ENCODE measurements around the gene ASRGL1.
A peak's percentile ranks its signal among the peaks of the same experiment; 100 is the strongest.

The ASRGL1 gene

DNA sequence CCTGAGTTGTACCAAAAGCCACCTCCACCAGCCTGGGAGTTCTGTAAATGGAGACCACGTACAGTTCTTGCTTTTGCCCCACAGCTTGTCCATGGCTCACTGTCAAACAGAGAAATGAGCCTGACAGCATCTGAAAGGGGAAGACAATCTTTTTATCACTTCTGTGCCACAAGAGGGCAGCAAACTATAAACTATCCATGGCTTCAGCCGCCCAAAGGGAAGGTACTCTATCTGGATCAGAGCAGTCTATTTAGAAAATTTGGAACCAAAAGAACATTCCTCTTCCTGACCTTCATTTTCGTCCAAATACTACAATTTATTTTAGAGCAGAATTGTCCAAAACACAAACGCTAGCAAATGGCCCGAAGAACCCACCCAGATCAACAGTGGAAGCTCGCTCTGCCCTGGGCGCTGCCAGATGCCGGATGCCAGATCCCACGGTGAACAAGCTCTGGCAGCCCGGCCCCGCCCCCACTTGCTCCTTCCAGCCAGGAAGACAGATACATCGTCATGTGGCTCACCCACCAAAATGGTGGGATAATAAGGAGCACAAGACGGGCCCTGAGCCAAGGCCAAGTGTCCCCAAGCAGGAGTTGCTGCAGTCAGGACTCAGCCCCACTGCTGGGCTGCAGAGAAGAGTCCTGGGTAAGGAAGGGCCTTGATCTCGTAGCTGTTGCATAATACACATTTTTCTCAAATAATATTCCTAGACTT, 57.7 kb downstream of the ASRGL1 start:
- peak; percentile 40 to 48 for DNase-seq

GRCh38 chr11:62395885-62396551, 58.8 kb downstream of the ASRGL1 start:
- no peak for DNase-seq

DNA sequence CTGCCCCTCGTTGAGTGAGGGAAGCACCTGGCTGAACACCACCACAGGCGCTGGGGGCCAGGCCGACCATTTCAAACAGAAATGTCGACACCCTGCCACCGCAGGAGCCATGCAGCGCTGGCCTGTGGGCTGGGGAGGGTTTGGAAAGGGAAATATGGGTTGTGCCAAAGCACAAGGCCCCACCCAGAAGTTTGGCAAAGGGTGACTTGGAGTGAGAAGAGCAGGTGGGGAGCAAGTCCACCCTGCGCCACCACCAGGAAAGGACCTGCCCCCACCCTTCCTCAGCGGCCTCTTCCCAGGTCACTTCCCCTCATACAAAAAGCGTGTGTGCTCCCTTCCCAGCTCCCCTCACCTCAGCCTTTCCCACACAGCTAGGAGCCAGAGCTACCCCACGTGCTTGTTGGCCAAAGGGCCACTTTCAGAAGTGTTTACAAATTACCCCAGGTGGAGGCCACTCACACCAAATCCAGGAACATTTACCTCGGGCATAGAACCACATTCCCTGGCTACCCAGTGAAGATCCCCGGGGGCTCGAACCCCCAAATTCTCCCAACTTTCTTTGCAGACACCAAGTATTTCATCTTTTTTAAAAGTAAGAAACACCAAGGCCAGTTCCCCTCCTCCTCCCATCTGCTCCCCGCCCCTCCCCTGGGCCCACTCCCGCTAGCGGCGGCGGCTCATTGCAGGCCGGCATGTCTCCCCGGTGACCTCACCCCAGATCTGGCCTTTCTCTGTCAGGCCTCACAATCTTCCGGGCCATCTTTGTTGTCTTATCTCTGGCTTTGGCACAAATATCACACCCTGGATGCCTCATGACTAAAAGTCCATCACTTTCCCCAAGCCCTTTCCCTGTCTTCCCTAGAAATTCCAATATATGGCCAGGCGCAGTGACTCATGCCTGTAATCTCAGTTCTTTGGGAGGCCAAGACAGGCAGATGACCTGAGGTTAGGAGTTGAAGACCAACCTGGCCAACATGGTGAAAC, 61.1 kb downstream of the ASRGL1 start:
- DNase-seq: no peak

DNA sequence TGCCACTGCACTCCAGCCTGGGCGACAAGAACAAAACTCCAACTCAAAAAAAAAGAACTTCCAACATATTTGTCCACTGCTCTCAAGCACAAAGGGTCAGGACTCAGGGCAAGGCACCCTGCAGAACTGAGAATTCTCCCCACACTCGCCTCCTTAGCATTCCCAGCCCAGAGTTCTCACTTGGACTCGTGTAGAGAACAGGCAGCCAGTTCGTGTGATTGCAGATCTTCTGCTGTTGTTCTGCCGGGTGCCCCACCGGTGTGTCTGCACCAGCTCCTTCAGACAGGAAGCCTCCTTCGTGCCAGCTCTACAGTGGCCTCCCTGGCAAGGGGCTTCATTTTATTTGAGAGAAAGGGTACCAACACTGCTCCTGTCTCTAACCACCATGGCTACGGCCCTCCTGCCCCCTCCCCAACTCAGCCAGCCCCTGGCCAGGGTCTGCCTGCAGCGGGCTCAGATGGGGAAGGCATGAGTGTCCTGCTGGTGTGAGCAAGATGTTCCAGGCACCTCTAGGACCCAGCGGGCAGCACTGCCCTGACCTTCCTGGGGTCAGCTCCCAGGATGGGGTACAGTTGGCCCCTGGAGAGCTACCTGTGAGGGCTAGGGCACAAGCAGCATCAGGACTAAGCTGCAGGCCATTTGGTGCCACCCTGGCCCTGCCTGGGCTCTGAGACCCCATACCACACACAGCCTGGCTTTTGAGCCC, 62.1 kb downstream of the ASRGL1 start:
- DNase-seq: no peak

DNA sequence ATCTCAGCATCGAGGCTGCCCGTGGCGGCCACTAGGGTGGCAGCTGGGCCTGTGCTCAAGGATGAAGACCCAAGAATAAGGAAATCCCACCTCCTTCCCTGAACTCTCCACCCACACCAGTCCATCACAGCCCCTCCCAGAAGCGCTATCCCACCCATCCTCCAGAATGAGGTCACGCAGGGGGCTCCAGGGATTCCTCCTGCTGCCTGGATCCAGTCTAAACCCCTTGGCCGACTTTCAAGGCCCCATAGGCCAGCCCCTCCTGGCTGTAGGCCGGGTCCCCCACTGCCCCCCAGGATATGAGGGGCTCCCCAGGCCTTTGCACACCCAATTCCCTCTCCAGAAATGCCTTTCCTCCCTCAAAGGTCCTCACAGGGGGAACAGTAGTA, 62.6 kb downstream of the ASRGL1 start:
- no peak for DNase-seq

GRCh38 chr11:62400281-62400680, 63.0 kb downstream of the ASRGL1 start:
- DNase-seq: no peak

DNA sequence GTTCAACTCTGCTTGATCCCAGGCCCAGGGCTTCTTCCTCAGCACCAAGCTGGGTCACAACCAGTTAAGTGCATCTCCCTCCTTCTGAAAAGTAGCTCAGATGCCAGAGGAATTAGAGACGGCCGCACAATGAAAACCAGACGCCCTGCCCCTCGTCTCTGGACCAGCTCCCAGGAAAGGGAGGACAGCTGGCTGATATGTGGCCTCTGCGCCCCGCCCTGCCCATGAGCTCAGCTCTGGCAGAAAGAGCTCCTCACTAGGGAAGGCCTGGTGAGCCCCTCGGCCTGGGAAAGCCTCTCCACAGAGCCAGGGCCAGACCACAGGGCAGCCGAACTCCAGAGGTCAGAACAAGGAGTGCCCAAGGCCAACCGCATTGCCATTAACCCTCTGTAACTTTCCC, 63.5 kb downstream of the ASRGL1 start:
- no peak for DNase-seq

- DNase-seq: no peak
These were observed 64.1 kb downstream of the ASRGL1 start for GRCh38 chr11:62401356-62401755.

- no peak for DNase-seq
These were observed 64.6 kb downstream of the ASRGL1 start for GRCh38 chr11:62401811-62402210.

- DNase-seq: peak; percentile 41 to 66
These were observed 65.1 kb downstream of the ASRGL1 start for GRCh38 chr11:62402226-62402959.

DNA sequence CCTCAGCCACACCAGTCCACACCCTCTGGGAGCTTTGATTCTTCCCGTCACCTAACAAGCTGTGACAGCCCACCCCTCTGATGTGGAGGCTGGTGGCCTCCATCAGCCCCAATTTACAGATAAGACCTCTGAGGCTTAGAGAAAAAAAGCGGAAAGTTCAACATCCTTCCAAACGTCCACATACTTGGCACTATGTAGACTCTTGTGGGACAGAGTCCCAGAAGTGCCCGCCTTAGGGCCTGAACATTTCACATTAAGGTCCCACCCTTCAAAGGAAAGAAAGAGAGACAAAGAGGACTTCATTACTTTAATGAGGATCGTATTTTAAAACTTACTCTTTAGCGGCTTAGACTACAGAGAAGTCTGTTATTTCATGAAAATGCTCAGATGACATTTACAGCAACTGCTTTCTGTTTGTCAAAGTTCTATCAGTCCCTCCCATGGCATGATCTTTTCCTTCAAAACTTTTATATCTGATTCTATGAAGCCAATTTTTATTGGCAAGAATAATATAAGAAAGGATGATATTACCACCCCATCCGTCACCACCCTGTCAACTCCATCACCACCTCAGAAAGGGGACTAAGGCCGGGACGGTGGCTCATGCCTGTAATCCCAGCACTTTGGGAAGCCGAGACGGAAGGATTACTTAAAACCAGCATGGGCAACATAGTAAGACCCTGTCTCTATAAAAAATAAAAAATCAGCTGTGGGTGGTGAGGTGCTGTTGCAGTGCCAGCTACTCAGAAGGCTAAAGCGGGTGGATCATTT, 65.9 kb downstream of the ASRGL1 start:
- no peak for DNase-seq

GRCh38 chr11:62404435-62404834, 67.2 kb downstream of the ASRGL1 start:
- no peak for DNase-seq

DNA sequence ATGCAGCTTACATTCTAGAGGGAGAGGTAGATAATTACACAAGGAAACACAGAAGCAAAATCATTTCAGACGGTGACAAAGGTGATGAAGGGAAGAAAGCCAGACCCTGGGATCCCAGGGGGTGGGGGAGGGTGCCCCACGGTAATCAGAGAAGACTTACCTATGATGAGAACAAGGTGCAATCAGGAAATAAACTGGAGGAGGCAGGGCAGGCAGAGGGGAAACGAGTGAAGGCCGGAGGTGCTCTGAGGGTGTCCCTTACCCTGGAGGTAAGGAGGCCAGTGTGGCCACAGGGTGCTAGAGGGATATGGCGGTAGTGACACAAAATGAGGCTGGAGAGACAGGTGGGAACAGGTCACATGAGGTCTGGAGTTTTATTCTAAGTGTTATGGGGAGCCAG, 67.7 kb downstream of the ASRGL1 start:
- DNase-seq: no peak

DNA sequence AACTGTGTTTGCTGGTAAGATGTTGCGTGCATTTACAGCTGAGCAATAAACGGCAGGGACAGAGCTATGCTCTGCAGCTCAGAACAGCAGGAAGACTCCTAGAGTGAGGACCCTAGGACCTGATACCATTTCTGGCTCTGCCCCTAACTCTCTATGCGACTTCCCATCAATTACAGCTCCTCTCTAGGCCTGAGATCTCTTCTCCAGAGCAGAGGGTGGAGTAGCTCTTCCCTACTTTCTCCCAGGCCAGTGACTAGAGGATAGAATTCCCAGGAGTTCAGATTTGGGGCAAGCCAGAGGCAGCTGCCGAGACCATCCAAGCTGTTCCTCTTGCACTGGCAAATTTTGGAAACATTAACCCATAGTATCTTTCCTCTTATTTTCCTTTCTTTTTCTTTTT, 68.8 kb downstream of the ASRGL1 start:
- no peak for DNase-seq

DNA sequence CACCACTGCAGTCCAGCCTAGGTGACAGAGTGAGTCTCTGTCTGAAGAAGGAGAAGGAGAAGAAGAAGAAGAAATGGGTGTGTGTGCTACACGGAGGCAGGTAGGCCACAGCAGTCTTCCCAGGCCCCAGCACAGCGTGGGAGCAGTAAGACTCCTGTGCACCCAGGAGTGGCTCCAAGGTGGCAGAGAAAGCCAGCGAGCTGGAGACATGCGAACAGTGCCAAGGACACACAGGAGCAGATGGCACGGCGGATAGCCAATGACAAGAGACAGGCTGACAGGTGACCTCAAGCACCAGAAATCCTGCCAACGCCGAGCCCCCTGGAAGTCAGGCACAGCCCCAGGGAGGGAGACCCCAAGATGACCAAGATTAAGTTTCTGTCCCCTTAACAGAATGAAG, 72.6 kb downstream of the ASRGL1 start:
- DNase-seq: no peak

GRCh38 chr11:62410972-62411371, 73.7 kb downstream of the ASRGL1 start:
- DNase-seq: no peak

- DNase-seq: no peak
These were observed 74.3 kb downstream of the ASRGL1 start for GRCh38 chr11:62411524-62411923.

DNA sequence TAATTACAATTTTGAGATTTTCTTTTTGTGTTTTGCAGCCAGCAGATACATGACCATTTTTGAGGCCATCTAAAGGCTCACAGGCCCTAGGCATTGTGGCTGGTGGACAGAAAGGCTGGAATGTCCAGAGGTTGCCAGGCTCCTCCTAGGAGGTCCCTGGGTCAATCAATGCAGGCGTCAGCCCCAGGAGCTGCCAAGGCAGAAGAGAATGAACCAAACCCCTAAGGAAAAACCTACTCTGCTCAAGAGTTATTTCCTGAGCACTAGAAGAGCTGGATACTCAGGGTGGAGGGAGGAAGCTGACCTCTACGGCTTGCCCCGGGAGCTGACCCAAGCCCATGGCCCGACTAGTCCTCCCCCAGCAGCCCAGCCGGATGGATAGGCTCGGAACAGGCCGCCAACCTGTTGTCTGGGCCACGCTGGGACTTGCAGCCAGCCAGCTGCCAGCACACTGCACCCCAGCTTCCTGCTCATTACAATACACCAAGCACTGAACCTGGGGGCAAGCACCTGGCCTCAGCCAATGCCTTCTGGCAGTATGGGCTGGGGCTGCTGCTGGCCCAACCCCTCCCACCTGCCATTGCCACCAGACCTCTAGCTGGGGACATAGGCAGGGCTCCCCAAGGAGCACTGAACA, 75.9 kb downstream of the ASRGL1 start:
- no peak for DNase-seq

- no peak for DNase-seq
These were observed 79.3 kb downstream of the ASRGL1 start for GRCh38 chr11:62416596-62416995.

DNA sequence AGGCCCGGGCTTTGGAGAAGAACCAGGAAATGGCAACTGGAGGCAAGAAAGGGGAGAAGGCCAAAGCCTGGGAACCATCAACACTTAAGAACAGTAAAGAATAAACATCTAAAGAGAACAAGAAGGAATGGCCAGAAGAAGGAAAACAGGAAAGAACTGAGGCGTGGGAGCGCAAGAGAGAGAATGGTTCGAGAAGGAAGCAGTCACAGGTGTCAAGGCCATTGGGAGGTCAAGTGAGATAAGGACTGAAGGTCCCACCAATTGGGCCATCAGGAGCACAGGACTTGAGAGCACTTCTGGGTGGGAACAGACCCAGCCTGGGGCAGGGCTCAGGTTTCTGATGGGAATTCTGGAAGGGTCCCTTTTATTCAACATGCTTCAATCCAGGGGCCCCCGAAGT, 80.9 kb downstream of the ASRGL1 start:
- no peak for DNase-seq

DNA sequence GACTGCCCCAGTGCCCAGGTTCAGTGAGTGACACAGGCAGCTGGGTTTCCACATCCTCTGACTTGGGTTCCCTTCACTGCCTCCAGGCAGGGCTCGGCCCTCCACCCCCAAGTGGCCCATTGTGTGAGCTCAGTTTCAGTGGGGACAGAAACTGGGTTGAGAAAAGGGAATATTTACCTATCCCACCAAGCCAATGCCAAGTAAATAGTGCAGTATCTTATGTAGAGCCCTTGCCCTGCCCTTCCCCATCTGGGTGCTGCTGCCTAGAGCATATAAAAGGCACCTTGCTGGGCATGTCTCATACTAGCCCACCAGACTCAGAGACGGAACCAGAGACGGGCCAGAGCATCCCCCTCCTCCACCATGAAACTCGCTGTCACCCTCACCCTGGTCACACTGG, 81.5 kb downstream of the ASRGL1 start, which contains the start of gene SCGB1A1:
Gene SCGB1A1 (plus strand): TSS at position 301 of the 400 bp plus-strand sequence. CDS start 63 bp downstream, at position 364.
- no peak for DNase-seq

All from activated CD4-positive, alpha-beta T cell treated with anti-CD3 and anti-CD28 coated beads for 4 hours (primary cell).